ELF-1 (cell line): ENCODE results near the gene FAM237B.

ENCODE experiments used
- DNase-seq: peaks from one replicate; pipeline ENCODE4 v3.0.0-alpha.2; 2016; ENCODE audit warnings: low read depth, low spot score

Gene FAM237B

GRCh38 chr7:90290244-90291113 is 30.6 kb downstream of the FAM237B start:
- DNase-seq: no peak

GRCh38 chr7:90288154-90288553 is 33.0 kb downstream of the FAM237B start:
- DNase-seq: no peak

GRCh38 chr7:90276033-90276728 is 44.9 kb downstream of the FAM237B start:
- no peak for DNase-seq

- no peak for DNase-seq
Observed at GRCh38 chr7:90274161-90274560, 46.9 kb downstream of the FAM237B start.

GRCh38 chr7:90272242-90272641 is 48.9 kb downstream of the FAM237B start:
- no peak for DNase-seq

GRCh38 chr7:90271753-90272152 is 49.4 kb downstream of the FAM237B start:
- no peak for DNase-seq

GRCh38 chr7:90270431-90271178 is 50.5 kb downstream of the FAM237B start:
- no peak for DNase-seq

- no peak for DNase-seq
Observed at GRCh38 chr7:90269163-90269562, 51.9 kb downstream of the FAM237B start.

GRCh38 chr7:90267263-90267858 is 53.7 kb downstream of the FAM237B start:
- DNase-seq: no peak

GRCh38 chr7:90266808-90267207 is 54.3 kb downstream of the FAM237B start:
- DNase-seq: no peak
